HT1080 (cell line): ENCODE measurements around the gene SELPLG. TPM values are rescaled to one million over a fixed set of nuclear protein-coding genes. Genes with fewer than 3 reads are reported as not detected.
"Not testable (repeated sequence)": the region's sequence is repeated elsewhere in the genome, so short reads cannot be mapped to it uniquely, and the experiment has no call there.

Experiments used
- DNase-seq: peaks from one replicate; pipeline ENCODE4 v3.0.0-alpha.2; 2015; ENCODE audit warnings: low read depth
- total RNA-seq: library from RNA; depleted of rRNA; stranded (reverse); fragments of >200 nt; shearing (Covaris generic); gene quantifications from 2 replicates; pipeline ENCODE4 v1.2.3, GENCODE V29; 2014

The SELPLG gene
- total RNA-seq, 1 experiment from 2014 or later = 1.1 TPM

- DNase-seq = not testable (repeated sequence)
Observed at GRCh38 chr12:108656247-108656646, 22.6 kb upstream of the SELPLG start.

GRCh38 chr12:108655812-108656175 is 22.1 kb upstream of the SELPLG start:
- DNase-seq = not testable (repeated sequence)

- DNase-seq = not testable (repeated sequence)
Observed at GRCh38 chr12:108654622-108655021, 20.9 kb upstream of the SELPLG start.

- DNase-seq = no peak
Observed at GRCh38 chr12:108653922-108654321, 20.2 kb upstream of the SELPLG start.

- no peak for DNase-seq
Observed at GRCh38 chr12:108653082-108653516, 19.4 kb upstream of the SELPLG start.

- DNase-seq = no peak
Observed at GRCh38 chr12:108650083-108650482, 16.4 kb upstream of the SELPLG start.

- DNase-seq = peak; percentile 92
Observed at GRCh38 chr12:108649669-108650068, 16.0 kb upstream of the SELPLG start.

- peak; percentile 43 for DNase-seq
Observed at GRCh38 chr12:108649126-108649525, 15.4 kb upstream of the SELPLG start.

- no peak for DNase-seq
Observed at GRCh38 chr12:108648371-108648770, 14.7 kb upstream of the SELPLG start.

GRCh38 chr12:108647585-108648287 is 14.0 kb upstream of the SELPLG start:
- DNase-seq = no peak

- no peak for DNase-seq
Observed at GRCh38 chr12:108646600-108647579, 13.2 kb upstream of the SELPLG start.

GRCh38 chr12:108645686-108646599 is 12.2 kb upstream of the SELPLG start:
- DNase-seq = no peak

GRCh38 chr12:108644811-108645120 is 11.1 kb upstream of the SELPLG start:
- DNase-seq = no peak

GRCh38 chr12:108643941-108644810 is 10.5 kb upstream of the SELPLG start:
- peak; percentile 78 for DNase-seq

- no peak for DNase-seq
Observed at GRCh38 chr12:108642899-108643654, 9.4 kb upstream of the SELPLG start.

- DNase-seq = no peak
Observed at GRCh38 chr12:108642269-108642870, 8.7 kb upstream of the SELPLG start.

GRCh38 chr12:108641446-108642268 is 8.0 kb upstream of the SELPLG start:
- DNase-seq = no peak

GRCh38 chr12:108640802-108641445 is 7.2 kb upstream of the SELPLG start:
- DNase-seq = peak; percentile 36
